ENCODE measurements around the gene TTC23L. TPM values are rescaled to one million over a fixed set of nuclear protein-coding genes. Genes with fewer than 3 reads are reported as not detected.
A peak's percentile ranks its signal among the peaks of the same experiment; 100 is the strongest.

The TTC23L gene
- total and polyA plus RNA-seq, 2 donors from 2014 or later = 0.39 to 1.7 TPM

DNA sequence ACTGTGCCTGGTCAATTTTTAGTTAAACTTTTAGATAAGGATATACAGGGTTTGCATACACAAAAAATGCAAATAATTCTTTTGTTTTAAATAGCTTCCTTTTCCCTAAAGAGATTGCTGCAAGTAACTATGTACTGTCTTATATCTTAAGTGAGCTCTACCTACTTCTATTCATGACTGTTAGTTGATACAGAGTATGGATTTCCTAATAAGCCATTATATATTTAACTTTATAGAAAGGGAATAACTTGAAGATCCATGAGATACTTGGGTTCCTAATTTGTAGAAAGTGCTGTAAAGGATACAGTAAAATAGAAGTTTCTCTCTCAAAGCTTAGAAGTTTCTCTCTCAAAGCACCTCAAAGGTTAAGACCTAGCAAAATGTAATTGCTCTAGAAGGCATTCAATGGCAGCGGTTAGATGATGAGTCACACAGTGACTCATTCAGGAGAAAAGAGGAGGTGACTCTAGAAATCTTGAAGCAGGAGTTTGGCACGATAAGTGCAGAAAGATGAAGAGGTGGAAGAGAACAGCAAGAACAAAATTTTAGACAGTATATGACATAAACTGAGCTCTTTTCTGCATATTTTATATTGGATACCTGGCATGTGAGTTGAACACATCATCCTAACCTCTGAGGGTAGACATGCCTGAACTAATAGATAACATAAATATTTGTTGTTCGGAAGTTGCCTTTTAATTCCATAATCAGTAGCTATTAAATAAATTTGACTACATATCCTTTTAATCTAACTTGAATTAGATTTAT is 84.9 kb downstream of the TTC23L start:
- H3K36me3 ChIP-seq (ENCODE audit: control insufficient read depth in 2 of 3, insufficient read depth in 3 of 3, low read length in 3 of 3) = peaks cover 5 to 43% (median 9%) of the 10 kb centered on the region in 3 donors
- no peak for TF ChIP-seq CTCF (IDR thresholded peaks at IDR 0.05; ENCODE audit: borderline replicate concordance, extremely low read depth, insufficient read depth)
- H3K27ac ChIP-seq (ENCODE audit: low read depth in 2 of 2, low read length in 2 of 2) = peak overlapping the region in 1 of 2 donors; percentile 2
- no peak overlapping the region for H3K4me3 ChIP-seq (ENCODE audit: low read length in 3 of 3)
- H3K4me1 ChIP-seq (ENCODE audit: control insufficient read depth in 2 of 3, insufficient read depth in 2 of 3, low read depth in 1 of 3, low read length in 3 of 3) = no peaks in the 10 kb centered on the region
- FAIRE-seq = no peak
- H3K9me3 ChIP-seq (ENCODE audit: control insufficient read depth in 2 of 3, insufficient read depth in 1 of 3, low read length in 3 of 3) = no peaks in the 10 kb centered on the region
- intact Hi-C loops (cut with DNase I) = no loop called here
- no peaks in the 10 kb centered on the region for H3K27me3 ChIP-seq (ENCODE audit: control insufficient read depth, insufficient read depth, low read length)
- DNase-seq = no peak
- H3K9ac ChIP-seq (ENCODE audit: low read length in 3 of 3) = no peak overlapping the region

DNA sequence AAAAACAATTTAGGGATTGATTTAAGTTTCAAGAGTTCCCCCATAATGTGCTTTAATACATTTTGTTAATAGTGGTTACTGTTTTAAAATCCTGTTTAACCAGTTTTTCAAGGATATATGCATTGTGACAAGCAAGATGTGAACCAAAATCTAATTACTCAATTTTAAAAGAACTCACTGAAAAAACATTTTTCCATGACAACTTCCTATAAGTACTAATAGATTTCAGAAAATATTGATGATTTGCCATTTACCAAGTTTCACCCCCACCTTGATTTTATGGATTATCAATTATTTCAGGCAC is 85.5 kb downstream of the TTC23L start:
- H3K27me3 ChIP-seq (ENCODE audit: control insufficient read depth, insufficient read depth, low read length) = no peaks in the 10 kb centered on the region
- no peaks in the 10 kb centered on the region for H3K9me3 ChIP-seq (ENCODE audit: control insufficient read depth in 2 of 3, insufficient read depth in 1 of 3, low read length in 3 of 3)
- no peak for TF ChIP-seq CTCF (IDR thresholded peaks at IDR 0.05; ENCODE audit: borderline replicate concordance, extremely low read depth, insufficient read depth)
- FAIRE-seq (no peak), DNase-seq (no peak)
- H3K27ac ChIP-seq (ENCODE audit: low read depth in 2 of 2, low read length in 2 of 2) = no peak overlapping the region
- H3K4me1 ChIP-seq (ENCODE audit: control insufficient read depth in 2 of 3, insufficient read depth in 2 of 3, low read depth in 1 of 3, low read length in 3 of 3) = no peaks in the 10 kb centered on the region
- H3K4me3 ChIP-seq (ENCODE audit: low read length in 3 of 3) = no peak overlapping the region
- H3K9ac ChIP-seq (ENCODE audit: low read length in 3 of 3) = no peak overlapping the region
- intact Hi-C loops (cut with DNase I) = no loop called here
- peaks cover 5 to 41% (median 9%) of the 10 kb centered on the region in 3 donors for H3K36me3 ChIP-seq (ENCODE audit: control insufficient read depth in 2 of 3, insufficient read depth in 3 of 3, low read length in 3 of 3)

GRCh38 chr5:34926318-34926888 is 87.4 kb downstream of the TTC23L start:
- Histone ChIP-seq H3K9me3 (ENCODE audit: control insufficient read depth in 2 of 3, insufficient read depth in 1 of 3, low read length in 3 of 3) (no peaks in the 10 kb centered on the region), H3K36me3 (ENCODE audit: control insufficient read depth in 2 of 3, insufficient read depth in 3 of 3, low read length in 3 of 3) (peaks cover 5 to 26% (median 6%) of the 10 kb centered on the region in 3 donors), H3K9ac (ENCODE audit: low read length in 3 of 3) (no peak overlapping the region), H3K4me1 (ENCODE audit: control insufficient read depth in 2 of 3, insufficient read depth in 2 of 3, low read depth in 1 of 3, low read length in 3 of 3) (peaks cover 0 to 4% (median 4%) of the 10 kb centered on the region in 3 donors), H3K27me3 (ENCODE audit: control insufficient read depth, insufficient read depth, low read length) (no peaks in the 10 kb centered on the region), H3K27ac (ENCODE audit: low read depth in 2 of 2, low read length in 2 of 2) (no peak overlapping the region), H3K4me3 (ENCODE audit: low read length in 3 of 3) (no peak overlapping the region)
- FAIRE-seq = no peak
- no peak for DNase-seq
- TF ChIP-seq CTCF (IDR thresholded peaks at IDR 0.05; ENCODE audit: borderline replicate concordance, extremely low read depth, insufficient read depth) = no peak
- intact Hi-C loops (cut with DNase I) = no loop called here

Measured in kidney (tissue), 14 donors.